ENCODE results near the gene SCFD2. TPM values are rescaled to one million over a fixed set of nuclear protein-coding genes. Genes with fewer than 3 reads are reported as not detected.
A peak's percentile ranks its signal among the peaks of the same experiment; 100 is the strongest.
"Not testable (repeated sequence)": the region's sequence is repeated elsewhere in the genome, so short reads cannot be mapped to it uniquely, and the experiment has no call there.

Gene SCFD2
- total RNA-seq, 6 experiments from 2014 or later, result 35.2 to 46.7 (median 41.5) TPM

DNA sequence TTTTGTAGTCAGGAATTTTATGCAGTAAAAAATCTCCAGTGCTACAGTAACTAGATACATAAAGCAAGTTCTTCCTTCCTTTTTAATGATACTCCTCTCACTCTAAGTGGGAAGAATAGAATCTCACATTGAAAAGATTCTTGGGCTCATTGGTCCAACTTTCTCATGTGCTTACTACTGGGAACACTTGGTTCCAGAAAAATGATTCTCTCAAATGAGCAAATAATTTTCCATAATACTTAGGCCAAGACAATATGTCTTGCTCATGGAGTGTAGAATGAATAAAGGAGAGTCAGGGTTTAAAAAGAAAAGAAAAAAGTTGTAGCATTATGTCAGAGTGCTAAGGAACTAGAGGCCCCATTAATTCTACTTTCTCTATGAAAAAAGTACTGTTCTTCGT lies 306.0 kb downstream of the SCFD2 start:
- H3K9me3 Mint-ChIP-seq, result no peaks in the 10 kb centered on the region
- peaks cover 10% of the 10 kb centered on the region for H3K4me1 Mint-ChIP-seq (ENCODE audit: low read depth)
- TF ChIP-seq, protein P1, sequence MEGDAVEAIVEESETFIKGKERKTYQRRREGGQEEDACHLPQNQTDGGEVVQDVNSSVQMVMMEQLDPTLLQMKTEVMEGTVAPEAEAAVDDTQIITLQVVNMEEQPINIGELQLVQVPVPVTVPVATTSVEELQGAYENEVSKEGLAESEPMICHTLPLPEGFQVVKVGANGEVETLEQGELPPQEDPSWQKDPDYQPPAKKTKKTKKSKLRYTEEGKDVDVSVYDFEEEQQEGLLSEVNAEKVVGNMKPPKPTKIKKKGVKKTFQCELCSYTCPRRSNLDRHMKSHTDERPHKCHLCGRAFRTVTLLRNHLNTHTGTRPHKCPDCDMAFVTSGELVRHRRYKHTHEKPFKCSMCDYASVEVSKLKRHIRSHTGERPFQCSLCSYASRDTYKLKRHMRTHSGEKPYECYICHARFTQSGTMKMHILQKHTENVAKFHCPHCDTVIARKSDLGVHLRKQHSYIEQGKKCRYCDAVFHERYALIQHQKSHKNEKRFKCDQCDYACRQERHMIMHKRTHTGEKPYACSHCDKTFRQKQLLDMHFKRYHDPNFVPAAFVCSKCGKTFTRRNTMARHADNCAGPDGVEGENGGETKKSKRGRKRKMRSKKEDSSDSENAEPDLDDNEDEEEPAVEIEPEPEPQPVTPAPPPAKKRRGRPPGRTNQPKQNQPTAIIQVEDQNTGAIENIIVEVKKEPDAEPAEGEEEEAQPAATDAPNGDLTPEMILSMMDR (IDR thresholded peaks at IDR 0.05), result no peak
- H3K4me3 Mint-ChIP-seq, result no peak overlapping the region
- H3K36me3 Mint-ChIP-seq (ENCODE audit: low read depth), result peaks cover 4% of the 10 kb centered on the region; the same call in 1 of the 2 replicates
- no peaks in the 10 kb centered on the region for H3K27me3 Mint-ChIP-seq (ENCODE audit: insufficient read depth)
- no peak overlapping the region for H3K27ac Mint-ChIP-seq
- DNase-seq, result no peak

GRCh38 chr4:53059256-53059655 lies 306.6 kb downstream of the SCFD2 start:
- TF ChIP-seq, protein P1 (IDR thresholded peaks at IDR 0.05), result no peak
- Mint-ChIP-seq H3K4me3 (no peak overlapping the region), H3K4me1 (ENCODE audit: low read depth) (peaks cover 10% of the 10 kb centered on the region), H3K9me3 (no peaks in the 10 kb centered on the region), H3K27ac (no peak overlapping the region), H3K27me3 (ENCODE audit: insufficient read depth) (no peaks in the 10 kb centered on the region), H3K36me3 (ENCODE audit: low read depth) (peaks cover 4% of the 10 kb centered on the region; the same call in 1 of the 2 replicates)
- DNase-seq, result no peak

DNA sequence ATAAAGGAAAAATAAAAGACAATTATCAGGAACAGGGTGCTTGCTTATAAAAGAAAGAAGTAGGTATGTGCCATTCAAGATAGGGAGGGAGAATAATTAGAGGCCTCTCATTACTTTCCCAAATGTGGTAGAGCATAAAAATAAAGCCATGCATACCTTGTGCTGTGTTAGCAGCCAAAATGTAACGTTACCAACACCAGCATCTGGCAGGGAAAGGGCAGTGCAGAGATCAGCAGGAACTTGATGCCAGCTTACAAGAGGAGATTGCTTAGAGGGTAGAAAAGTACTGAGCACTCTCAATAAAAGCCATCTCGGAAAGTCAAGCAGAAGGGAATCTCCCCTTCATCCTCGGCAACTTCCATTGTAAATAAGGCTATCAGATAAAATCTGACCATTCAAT lies 308.2 kb downstream of the SCFD2 start:
- H3K36me3 Mint-ChIP-seq (ENCODE audit: low read depth), result peaks cover 4% of the 10 kb centered on the region; the same call in 1 of the 2 replicates
- H3K27ac Mint-ChIP-seq, result no peak overlapping the region
- no peak overlapping the region for H3K4me3 Mint-ChIP-seq
- H3K9me3 Mint-ChIP-seq, result no peaks in the 10 kb centered on the region
- TF ChIP-seq, protein P1 (IDR thresholded peaks at IDR 0.05), result no peak
- peaks cover 10% of the 10 kb centered on the region for H3K4me1 Mint-ChIP-seq (ENCODE audit: low read depth)
- no peaks in the 10 kb centered on the region; the same call in 1 of the 2 replicates for H3K27me3 Mint-ChIP-seq (ENCODE audit: insufficient read depth)
- no peak for DNase-seq

GRCh38 chr4:53057108-53057507 lies 308.8 kb downstream of the SCFD2 start:
- H3K36me3 Mint-ChIP-seq (ENCODE audit: low read depth); DNase-seq; H3K27ac Mint-ChIP-seq; H3K9me3 Mint-ChIP-seq; H3K4me1 Mint-ChIP-seq (ENCODE audit: low read depth); H3K4me3 Mint-ChIP-seq; H3K27me3 Mint-ChIP-seq (ENCODE audit: insufficient read depth): not testable (repeated sequence)

DNA sequence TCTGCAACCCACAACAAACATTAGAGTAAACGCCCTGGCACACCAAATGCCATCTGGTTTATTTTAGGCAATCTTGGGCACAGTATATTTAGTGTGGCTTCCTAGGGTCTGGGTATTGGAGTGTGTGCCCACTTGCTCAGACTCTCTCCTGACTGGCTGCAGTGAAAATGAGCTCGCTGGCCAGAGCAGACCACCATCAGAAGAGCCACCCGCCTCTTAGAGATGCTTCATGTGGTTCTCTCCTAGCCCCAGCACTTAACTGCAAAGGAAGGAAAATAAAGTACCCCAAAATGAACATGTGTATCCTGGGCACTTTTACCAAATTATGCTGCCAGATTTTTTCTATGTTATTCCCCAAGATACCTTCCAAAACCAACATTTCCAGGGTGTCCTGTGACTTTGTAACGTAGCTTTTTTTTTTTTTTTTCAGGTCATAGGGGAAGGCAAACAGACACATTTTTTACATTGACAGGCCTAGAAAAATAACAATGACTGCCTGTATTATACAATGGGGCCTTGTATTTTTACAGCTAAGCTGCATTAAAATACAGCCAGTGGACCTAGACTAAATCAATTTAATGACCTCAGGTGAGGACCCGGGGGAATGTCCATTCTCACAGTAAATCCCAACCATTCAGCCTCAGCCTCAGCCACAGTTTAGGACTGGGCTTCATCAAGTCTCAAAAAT lies 310.0 kb downstream of the SCFD2 start:
- H3K9me3 Mint-ChIP-seq, result no peaks in the 10 kb centered on the region
- no peaks in the 10 kb centered on the region; the same call in 1 of the 2 replicates for H3K27me3 Mint-ChIP-seq (ENCODE audit: insufficient read depth)
- no peak for DNase-seq
- peaks cover 13% of the 10 kb centered on the region for H3K4me1 Mint-ChIP-seq (ENCODE audit: low read depth)
- TF ChIP-seq, protein P1 (IDR thresholded peaks at IDR 0.05), result no peak
- H3K36me3 Mint-ChIP-seq (ENCODE audit: low read depth), result peaks cover 11% of the 10 kb centered on the region; the same call in 1 of the 2 replicates
- no peak overlapping the region for H3K4me3 Mint-ChIP-seq
- no peak overlapping the region for H3K27ac Mint-ChIP-seq

GRCh38 chr4:53055274-53055673 lies 310.6 kb downstream of the SCFD2 start:
- H3K36me3 Mint-ChIP-seq (ENCODE audit: low read depth), result peaks cover 11% of the 10 kb centered on the region; the same call in 1 of the 2 replicates
- no peaks in the 10 kb centered on the region; the same call in 1 of the 2 replicates for H3K27me3 Mint-ChIP-seq (ENCODE audit: insufficient read depth)
- H3K27ac Mint-ChIP-seq, result no peak overlapping the region
- H3K4me3 Mint-ChIP-seq, result no peak overlapping the region
- no peaks in the 10 kb centered on the region for H3K9me3 Mint-ChIP-seq
- DNase-seq, result peak; percentile 27
- TF ChIP-seq, protein P1 (IDR thresholded peaks at IDR 0.05), result no peak
- H3K4me1 Mint-ChIP-seq (ENCODE audit: low read depth), result peaks cover 16% of the 10 kb centered on the region
